T-cell (primary cell): Measurements from ENCODE around the gene CCNYL1. TPM values are rescaled to one million over a fixed set of nuclear protein-coding genes. Genes with fewer than 3 reads are reported as not detected.
A peak's percentile ranks its signal among the peaks of the same experiment; 100 is the strongest.
"Not testable (repeated sequence)": the region's sequence is repeated elsewhere in the genome, so short reads cannot be mapped to it uniquely, and the experiment has no call there.

Experiments used
- ATAC-seq, 4 experiments: fragments of 200-7000 bp in 3 of 4; fragments of 150-1000 bp in 1 of 4; cut with Tn5 transposase; replicated peaks in 1 of 4; 1 replicate in 3 of 4; 2 replicates in 1 of 4; pipeline ENCODE4 v1.10.0; 2021; ENCODE audit warnings: moderate library complexity in 3 of 4, mild to moderate bottlenecking in 2 of 4, moderate number of reproducible peaks in 1 of 4
- CTCF ChIA-PET, 2 donors: fragments of 300-600 bp; sonication (Branson Sonifier 250); formaldehyde crosslinking; loops; one replicate each; lab custom pipeline; 2022; ENCODE audit warnings: antibody characterized with exemption in 2 of 2; lab: Charles Lee
- POLR2A ChIA-PET, 2 donors: fragments of 300-600 bp; sonication (Branson Sonifier 250); formaldehyde crosslinking; loops; one replicate each; lab custom pipeline; 2022; ENCODE audit warnings: antibody characterized with exemption in 2 of 2; lab: Charles Lee
- DNase-seq, 35 experiments: peaks; one replicate each; pipeline versions ENCODE4 v3.0.0 to v3.0.0-alpha.2; 2013 to 2023
- H3K27ac ChIP-seq: one replicate; pipeline ENCODE4 v1.5.1; 2013; ENCODE audit warnings: low read length
- H3K27me3 ChIP-seq, 2 experiments: replicated peaks in 1 of 2; 1 replicate in 1 of 2; 2 replicates in 1 of 2; pipeline versions ENCODE4 v1.6.1 to v1.7.0; 2013; ENCODE audit warnings: low read length in 1 of 2, mixed read lengths in 1 of 2; ENCODE audit not compliant: control insufficient read depth in 2 of 2, insufficient read depth in 2 of 2; ENCODE audit errors: extremely low read depth in 1 of 2
- H3K36me3 ChIP-seq, 2 donors: 1 replicate in 1 of 2; 2 replicates in 1 of 2; pipeline versions ENCODE4 v1.6.1 to v1.7.0; 2013; ENCODE audit warnings: low read length in 1 of 2; ENCODE audit not compliant: control insufficient read depth in 2 of 2, insufficient read depth in 1 of 2; ENCODE audit errors: extremely low read depth in 1 of 2
- H3K4me1 ChIP-seq, 2 experiments: 1 replicate in 1 of 2; 2 replicates in 1 of 2; pipeline versions ENCODE4 v1.6.1 to v1.7.0; 2013; ENCODE audit warnings: low read length in 2 of 2, mixed read lengths in 1 of 2; ENCODE audit not compliant: insufficient read depth in 2 of 2, control insufficient read depth in 1 of 2; ENCODE audit errors: extremely low read depth in 1 of 2
- H3K4me3 ChIP-seq, 2 donors: 1 replicate in 1 of 2; 2 replicates in 1 of 2; pipeline versions ENCODE4 v1.5.1 to v1.7.0; 2013; ENCODE audit warnings: mild to moderate bottlenecking in 2 of 2, low read length in 1 of 2, moderate library complexity in 1 of 2; ENCODE audit not compliant: control insufficient read depth in 1 of 2; ENCODE audit errors: extremely low read depth in 1 of 2
- H3K9me3 ChIP-seq: 2 replicates; pipeline ENCODE4 v1.7.0; 2013
- H3K27ac Mint-ChIP-seq, 2 donors: one replicate each; pipeline ENCODE4 v1.8.0; 2020 to 2021; ENCODE audit warnings: mild to moderate bottlenecking in 2 of 2, mixed read lengths in 2 of 2
- H3K27me3 Mint-ChIP-seq, 2 donors: one replicate each; pipeline ENCODE4 v1.8.0; 2021 to 2022; ENCODE audit warnings: mixed read lengths in 2 of 2
- H3K36me3 Mint-ChIP-seq: one replicate; pipeline ENCODE4 v1.8.0; 2021; ENCODE audit warnings: mixed read lengths
- H3K4me1 Mint-ChIP-seq, 3 donors: one replicate each; pipeline ENCODE4 v1.8.0; 2020 to 2022; ENCODE audit warnings: mixed read lengths in 3 of 3, mild to moderate bottlenecking in 1 of 3
- H3K4me3 Mint-ChIP-seq, 3 donors: one replicate each; pipeline ENCODE4 v1.8.0; 2020 to 2022; ENCODE audit warnings: mild to moderate bottlenecking in 3 of 3, mixed read lengths in 3 of 3, moderate library complexity in 3 of 3
- H3K9me3 Mint-ChIP-seq, 3 donors: one replicate each; pipeline ENCODE4 v1.8.0; 2020 to 2022; ENCODE audit warnings: mixed read lengths in 3 of 3
- WGBS: methylation state at CpG from one replicate; pipeline ENCODE4 v1.1.5; 2013; ENCODE audit warnings: missing lambda C conversion rate; ENCODE audit not compliant: insufficient coverage; 5-methylcytosine and 5-hydroxymethylcytosine counted together
- total RNA-seq, 35 experiments: library from RNA in 6 of 35; stranded (reverse) in 6 of 35; fragments of 120-200 nt in 1 of 35; gene quantifications; one replicate each; pipeline versions ENCODE4 v1.2.1 to v1.2.4 and lab custom pipeline; 2013 to 2026

Gene CCNYL1
- total RNA-seq, 5 donors from 2014 or later (not counting 1 experiment from before 2014, with no cell fraction given) = 9.0 to 13.6 (median 11.0) TPM

DNA sequence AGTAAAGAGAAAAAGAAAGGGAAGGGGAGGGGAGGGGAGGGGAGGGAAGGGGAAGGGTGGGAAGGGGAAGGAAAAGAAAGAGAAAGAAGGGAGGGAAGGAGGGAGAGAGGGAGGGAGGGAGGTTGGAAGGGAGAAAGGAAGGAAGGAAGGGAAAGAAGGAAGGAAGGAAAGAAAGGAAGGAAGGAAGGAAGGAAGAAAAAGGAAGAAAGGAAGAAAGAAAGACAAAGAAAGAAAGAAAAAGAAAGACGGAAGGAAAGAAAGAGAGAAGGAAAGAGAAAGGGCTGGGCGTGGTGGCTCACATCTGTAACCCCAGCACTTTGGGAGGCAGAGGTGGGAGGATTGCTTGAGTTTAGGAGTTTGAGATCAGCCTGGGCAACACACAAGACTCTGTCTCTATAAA, 24.6 kb upstream of the CCNYL1 start:
- Histone ChIP-seq H3K27me3 (peaks cover 0 to 9% of the 10 kb centered on the region in 2 experiments), H3K9me3 (no peaks in the 10 kb centered on the region), H3K27ac (no peak overlapping the region), H3K4me1 (no peaks in the 10 kb centered on the region), H3K36me3 (no peaks in the 10 kb centered on the region), H3K4me3 (no peak overlapping the region)
- CTCF ChIA-PET = interaction anchor here (0.5 to 0.7 kb wide), 3 partner anchors 21 to 768 kb away, joined by 4 to 10 read pairs (median 7); no protein-coding TSS in a partner anchor
- H3K4me3 Mint-ChIP-seq = no peak overlapping the region
- ATAC-seq (no peak), DNase-seq (no peak)
- WGBS = 86% methylated on average over 1 of the region's 2 CpGs
- peaks cover 0 to 3% of the 10 kb centered on the region in 2 donors for H3K27me3 Mint-ChIP-seq
- POLR2A ChIA-PET = no interaction called here
- H3K36me3 Mint-ChIP-seq = no peaks in the 10 kb centered on the region
- H3K9me3 Mint-ChIP-seq = no peaks in the 10 kb centered on the region
- H3K27ac Mint-ChIP-seq = no peak overlapping the region
- H3K4me1 Mint-ChIP-seq = no peaks in the 10 kb centered on the region

DNA sequence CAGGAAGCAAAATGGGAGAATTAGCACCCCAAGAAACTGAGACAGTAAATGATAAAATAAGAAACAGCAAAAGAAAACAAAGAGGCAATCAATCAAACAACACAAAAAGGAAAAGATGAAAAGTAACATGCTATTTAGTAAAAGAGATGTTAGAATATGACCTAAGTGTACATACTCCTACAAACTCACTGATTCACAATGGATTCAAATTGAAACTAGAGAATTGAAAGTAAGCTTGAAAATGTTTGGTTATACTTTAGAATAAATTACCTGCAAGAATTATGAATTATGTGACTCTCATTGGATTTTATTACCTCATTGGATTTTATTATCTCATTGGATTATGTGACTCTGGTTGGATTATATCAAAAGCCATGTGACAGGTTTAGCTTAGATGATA, 22.8 kb upstream of the CCNYL1 start:
- H3K4me1 ChIP-seq = no peaks in the 10 kb centered on the region
- no peaks in the 10 kb centered on the region for H3K27me3 Mint-ChIP-seq
- no peaks in the 10 kb centered on the region for H3K9me3 Mint-ChIP-seq
- DNase-seq (no peak), ATAC-seq (no peak)
- H3K27ac Mint-ChIP-seq = no peak overlapping the region
- H3K27me3 ChIP-seq = peaks cover 0 to 6% of the 10 kb centered on the region in 2 experiments
- ChIA-PET POLR2A (no interaction called here), CTCF (interaction anchor here (0.7 kb wide), 2 partner anchors 22 to 62 kb away, joined by 3 read pairs; partner anchors contain the start of gene CCNYL1 (in 1 of the 2))
- H3K27ac ChIP-seq = no peak overlapping the region
- peaks cover 0 to 4% (median 3%) of the 10 kb centered on the region in 3 donors for H3K4me1 Mint-ChIP-seq
- no peaks in the 10 kb centered on the region for H3K36me3 Mint-ChIP-seq
- H3K4me3 Mint-ChIP-seq = no peak overlapping the region
- H3K4me3 ChIP-seq = no peak overlapping the region
- no peaks in the 10 kb centered on the region for H3K9me3 ChIP-seq
- H3K36me3 ChIP-seq = no peaks in the 10 kb centered on the region

DNA sequence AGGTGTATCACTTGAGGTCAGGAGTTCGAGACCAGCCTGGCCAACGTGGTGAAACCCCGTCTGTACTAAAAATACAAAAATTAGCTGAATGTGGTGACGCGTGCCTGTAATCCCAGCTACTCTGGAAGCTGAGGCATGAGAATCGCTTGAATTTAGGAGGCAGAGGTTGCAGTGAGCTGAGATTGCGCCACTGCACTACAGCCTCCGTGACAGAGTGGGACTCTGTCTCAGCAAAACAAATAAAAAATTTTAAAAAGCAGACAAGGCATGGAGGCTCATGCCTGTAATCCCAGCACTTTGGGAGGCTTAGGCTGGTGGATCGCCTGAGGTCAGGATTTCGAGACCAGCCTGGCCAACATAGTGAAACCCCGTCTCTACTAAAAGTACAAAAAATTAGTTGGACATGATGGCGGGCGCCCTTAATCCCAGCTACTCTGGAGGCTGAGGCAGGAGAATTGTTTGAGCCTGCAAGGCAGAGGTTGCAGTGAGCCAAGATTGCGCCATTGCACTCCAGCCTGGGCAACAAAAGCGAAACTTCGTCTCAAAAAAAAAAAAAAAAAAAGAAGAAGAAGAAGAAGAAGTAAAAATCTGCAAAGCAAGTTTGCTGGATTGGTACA, 20.5 kb upstream of the CCNYL1 start:
- not testable (repeated sequence) for H3K27me3 ChIP-seq, H3K4me3 Mint-ChIP-seq, H3K36me3 Mint-ChIP-seq, H3K36me3 ChIP-seq, ATAC-seq, H3K4me1 Mint-ChIP-seq, H3K4me1 ChIP-seq, H3K4me3 ChIP-seq, H3K27ac ChIP-seq, H3K27me3 Mint-ChIP-seq, DNase-seq, H3K9me3 Mint-ChIP-seq, H3K27ac Mint-ChIP-seq, H3K9me3 ChIP-seq
- CTCF ChIA-PET = interaction anchor here (0.7 to 0.9 kb wide), 2 partner anchors 14 to 20 kb away, joined by 3 to 4 read pairs; partner anchors contain the start of gene CCNYL1 (in 1 of the 2)
- WGBS = 92% methylated on average over 14 of the region's 16 CpGs
- POLR2A ChIA-PET = interaction anchor here in 1 of 2 donors (0.7 kb wide), 1 partner anchor 914 kb away, joined by 5 read pairs; no protein-coding TSS in a partner anchor

DNA sequence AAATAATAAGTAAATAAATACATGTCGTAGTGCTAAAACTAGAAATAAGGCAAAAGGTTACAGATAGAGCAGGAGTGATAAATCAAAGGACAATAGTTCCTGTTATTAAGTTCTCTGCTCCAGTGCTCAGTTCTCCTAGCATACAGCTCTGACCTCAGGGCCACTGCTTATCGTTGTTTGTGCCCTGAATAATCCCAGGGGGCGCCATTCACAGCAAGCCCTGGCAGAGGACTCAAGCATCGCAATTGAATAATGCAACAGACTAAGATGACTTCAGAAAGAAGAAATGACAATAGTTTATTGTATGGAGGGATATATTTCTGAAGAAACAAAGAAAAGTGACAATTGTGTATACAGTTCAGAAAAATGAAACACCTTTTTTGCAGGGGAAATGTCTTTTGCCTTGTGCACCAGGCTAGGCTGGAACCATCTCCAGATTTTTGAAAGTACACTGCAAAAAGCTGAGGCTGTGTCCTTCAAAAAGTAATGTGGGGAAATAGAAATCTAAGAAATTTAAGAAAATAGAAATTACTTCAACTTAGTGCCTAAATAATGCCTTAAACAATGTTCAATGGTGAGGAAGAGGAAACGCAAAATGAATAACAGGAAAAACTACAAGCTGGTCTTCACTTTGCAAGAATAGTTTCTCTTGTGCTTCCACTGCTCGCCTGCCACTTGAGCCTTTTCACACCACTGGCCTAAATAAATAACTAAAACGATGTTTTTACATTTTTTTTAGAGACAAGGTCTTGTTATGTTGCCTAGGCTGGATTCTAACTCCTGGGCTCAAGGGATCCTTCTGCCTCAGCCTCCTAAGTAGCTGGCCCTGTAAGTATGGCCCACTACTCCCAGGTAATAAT, 19.0 kb upstream of the CCNYL1 start:
- ATAC-seq (peak; percentile 55 to 73 (median 68)), DNase-seq (peak; percentile 11 to 68 (median 36))
- Mint-ChIP-seq H3K4me3 (no peak overlapping the region), H3K27ac (peak overlapping the region in 1 of 2 donors; percentile 8), H3K9me3 (no peaks in the 10 kb centered on the region), H3K36me3 (no peaks in the 10 kb centered on the region), H3K4me1 (peaks cover 0 to 4% (median 3%) of the 10 kb centered on the region in 3 donors), H3K27me3 (no peaks in the 10 kb centered on the region)
- 48% methylated on average over 2 of the region's 7 CpGs for whole genome bisulfite sequencing
- Histone ChIP-seq H3K27ac (no peak overlapping the region), H3K36me3 (no peaks in the 10 kb centered on the region), H3K27me3 (peaks cover 0 to 4% of the 10 kb centered on the region in 2 experiments), H3K4me3 (no peak overlapping the region), H3K9me3 (no peaks in the 10 kb centered on the region), H3K4me1 (no peaks in the 10 kb centered on the region)
- POLR2A ChIA-PET = interaction anchor here (0.6 kb wide), 2 partner anchors 71 to 163 kb away, joined by 5 to 6 read pairs; partner anchors contain the start of gene CREB1 (in 1 of the 2)
- CTCF ChIA-PET = interaction anchor here (0.6 to 1.8 kb wide), 4 partner anchors 15 to 348 kb away, joined by 3 to 5 read pairs (median 4); no protein-coding TSS in a partner anchor

DNA sequence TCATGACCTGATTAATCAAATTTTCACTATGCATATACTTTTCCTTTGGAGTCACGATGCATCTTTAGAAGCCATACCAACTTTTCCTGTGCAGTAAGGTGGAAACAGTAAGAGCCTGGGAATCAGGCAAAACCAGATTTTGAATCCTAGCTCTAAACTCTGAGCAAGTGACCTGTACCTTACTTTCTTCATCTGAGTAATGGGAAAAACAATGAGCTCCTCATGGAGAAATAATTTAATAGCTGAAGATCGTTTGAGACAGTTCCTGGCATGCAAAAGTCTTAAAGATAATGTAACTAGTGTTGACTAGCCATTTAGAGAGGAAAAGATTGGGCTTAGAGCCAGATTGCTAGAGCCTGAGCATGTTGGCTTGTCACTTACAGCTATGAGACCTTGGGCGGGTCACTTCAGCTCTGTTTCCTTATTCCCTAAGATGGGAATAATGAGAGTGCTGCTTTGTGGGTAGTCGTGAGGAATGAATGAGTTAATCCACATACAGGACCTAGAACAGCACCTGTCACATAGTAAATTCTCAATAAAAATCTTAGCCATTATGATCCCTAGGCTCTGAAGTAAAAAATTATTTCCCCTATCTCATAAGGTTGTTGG, 17.7 kb upstream of the CCNYL1 start:
- DNase-seq (no peak), ATAC-seq (no peak)
- no peaks in the 10 kb centered on the region for H3K9me3 ChIP-seq
- no peaks in the 10 kb centered on the region for H3K36me3 ChIP-seq
- no peak overlapping the region for H3K4me3 ChIP-seq
- Mint-ChIP-seq H3K36me3 (no peaks in the 10 kb centered on the region), H3K27ac (no peak overlapping the region), H3K4me1 (peaks cover 0 to 4% (median 3%) of the 10 kb centered on the region in 3 donors), H3K4me3 (no peak overlapping the region), H3K27me3 (peaks cover 0 to 2% of the 10 kb centered on the region in 2 donors), H3K9me3 (no peaks in the 10 kb centered on the region)
- no peak overlapping the region for H3K27ac ChIP-seq
- peaks cover 0 to 4% of the 10 kb centered on the region in 2 experiments for H3K27me3 ChIP-seq
- CTCF ChIA-PET = interaction anchor here (0.6 to 1.8 kb wide), 7 partner anchors 11 to 911 kb away, joined by 3 to 5 read pairs (median 4); partner anchors contain the start of gene CCNYL1 (in 1 of the 2)
- 50% methylated on average over 1 of the region's 4 CpGs for WGBS
- H3K4me1 ChIP-seq = no peaks in the 10 kb centered on the region
- POLR2A ChIA-PET = no interaction called here
